ENCODE measurements around the gene HFM1.

HFM1 gene

DNA sequence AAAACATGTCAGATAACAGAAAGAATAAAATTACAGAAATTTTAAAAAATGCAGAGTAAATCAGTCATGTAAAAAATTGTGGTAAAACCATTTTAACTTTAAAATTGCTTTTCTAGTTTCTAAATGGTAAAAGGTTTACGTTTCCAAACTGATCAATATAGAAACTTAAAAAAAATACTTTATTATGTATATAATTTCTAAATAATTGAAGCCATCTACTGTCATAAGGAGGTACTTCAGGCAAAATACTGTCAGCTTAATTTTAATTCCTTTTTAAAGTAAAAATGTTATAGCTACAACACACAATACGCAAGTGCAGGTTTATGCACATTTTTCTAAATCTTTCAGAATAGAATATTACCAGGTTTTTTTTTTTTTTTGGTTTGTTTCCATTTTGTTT, 159.9 kb downstream of the HFM1 start:
- no peak for DNase-seq

GRCh38 chr1:91243171-91243570, 161.5 kb downstream of the HFM1 start:
- no peak for DNase-seq

DNA sequence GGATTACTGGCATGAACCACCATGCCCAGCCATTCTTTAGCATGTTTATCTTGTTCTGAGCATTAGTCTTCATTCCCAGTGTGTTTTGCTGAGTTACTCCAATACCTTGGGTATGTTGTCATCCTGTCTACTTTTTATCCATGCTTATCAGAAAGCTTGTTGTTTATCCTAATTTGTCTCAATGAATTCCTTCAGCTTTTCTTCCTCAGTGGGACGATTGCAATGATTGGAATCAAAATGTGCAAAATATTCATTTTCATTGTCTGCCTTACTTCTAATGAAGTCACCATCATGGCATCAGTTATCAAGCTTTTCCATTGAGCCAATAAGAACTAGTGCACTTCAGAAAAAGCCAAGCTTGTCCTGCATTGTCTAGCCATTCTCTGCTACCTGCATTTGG, 170.5 kb downstream of the HFM1 start:
- DNase-seq = no peak

GRCh38 chr1:91226741-91227140, 177.9 kb downstream of the HFM1 start:
- no peak for DNase-seq

DNA sequence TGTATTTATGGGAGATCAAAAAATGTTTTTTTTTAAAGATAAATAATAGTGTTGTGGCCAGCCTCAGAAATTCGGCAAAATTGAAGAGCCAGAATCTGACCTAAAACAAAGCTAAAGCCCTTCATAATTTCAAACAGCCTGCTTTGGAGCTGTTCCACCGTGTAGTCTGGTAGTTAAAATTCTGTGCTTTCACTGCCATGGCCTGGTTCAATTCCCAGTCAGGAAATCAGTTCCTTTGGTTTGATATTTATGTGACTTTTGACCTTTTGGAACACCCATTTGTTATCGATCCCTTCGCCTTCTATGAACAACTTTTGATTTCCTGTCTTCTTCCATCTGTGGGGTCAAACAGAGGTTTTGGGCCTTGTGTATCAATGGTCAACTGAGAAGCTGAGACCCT, 179.8 kb downstream of the HFM1 start:
- DNase-seq = no peak

GRCh38 chr1:91221017-91221416, 183.6 kb downstream of the HFM1 start:
- DNase-seq = no peak

GRCh38 chr1:91217911-91218310, 186.7 kb downstream of the HFM1 start:
- DNase-seq = no peak
